HepG2 (cell line): ENCODE results near the gene NEURL4. TPM values are rescaled to one million over a fixed set of nuclear protein-coding genes. Genes with fewer than 3 reads are reported as not detected.
A peak's percentile ranks its signal among the peaks of the same experiment; 100 is the strongest.

Experiments used
- ATAC-seq: fragments of 200-7000 bp; cut with Tn5 transposase; 3 replicates; pipeline ENCODE4 v1.9.1; 2020; ENCODE audit warnings: mild to moderate bottlenecking, moderate library complexity
- BruUV-seq: library from RNA; stranded (reverse); fragments of 400-500 nt; replicated peaks from 2 replicates; lab custom pipeline; 2021; lab: Mats Ljungman, UMichigan
- CTCF ChIA-PET: fragments of 300-600 bp; formaldehyde crosslinking; extraction: SDS; loops from one replicate; lab custom pipeline; 2021; ENCODE audit warnings: low total read pairs, inconsistent platforms, low intra/inter-chr PET ratio; lab: Yijun Ruan, JAX
- POLR2A ChIA-PET: fragments of 350-600 bp; sonication (Branson Sonifier 250); formaldehyde crosslinking; loops from one replicate; lab custom pipeline; 2020; ENCODE audit warnings: antibody characterized with exemption, inconsistent platforms; lab: Yijun Ruan, JAX
- DNase-seq: peaks from one replicate; pipeline ENCODE4 v3.0.0-alpha.2; 2015; ENCODE audit warnings: low spot score
- FAIRE-seq: peaks from 3 replicates; lab custom pipeline; 2011; peaks lifted over from hg19 to GRCh38; lab: Jason Lieb, UNC
- H2AFZ ChIP-seq: one replicate; pipeline ENCODE4 v1.6.1; 2011; ENCODE audit warnings: low read length, inconsistent platforms
- H3K27ac ChIP-seq: fragments of 300-600 bp; 3 replicates; pipeline ENCODE4 v1.8.0; 2011; ENCODE audit warnings: mixed run types, mild to moderate bottlenecking, mixed read lengths, low read length, inconsistent platforms; ENCODE audit not compliant: insufficient read depth; ENCODE audit errors: extremely low read length
- H3K27me3 ChIP-seq, 2 experiments: fragments of 200-600 bp in 1 of 2; 2 replicates in 1 of 2; 3 replicates in 1 of 2; pipeline versions ENCODE4 v1.6.0 to v1.8.0; 2011; ENCODE audit warnings: low read length in 2 of 2, mild to moderate bottlenecking in 2 of 2, moderate library complexity in 2 of 2, inconsistent platforms in 1 of 2; ENCODE audit not compliant: insufficient read depth in 2 of 2, control insufficient read depth in 1 of 2
- H3K36me3 ChIP-seq, 2 experiments: fragments of 200-600 bp in 1 of 2; replicated peaks in 1 of 2; 2 replicates in 1 of 2; 3 replicates in 1 of 2; pipeline versions ENCODE4 v1.5.1 to v1.8.0; 2011; ENCODE audit warnings: low read length in 2 of 2, inconsistent platforms in 1 of 2; ENCODE audit not compliant: insufficient read depth in 2 of 2, control insufficient read depth in 1 of 2
- H3K4me1 ChIP-seq: 2 replicates; pipeline ENCODE4 v1.5.1; 2012; ENCODE audit warnings: low read length, inconsistent platforms; ENCODE audit not compliant: insufficient read depth
- H3K4me2 ChIP-seq: 2 replicates; pipeline ENCODE4 v1.6.0; 2011; ENCODE audit warnings: low read depth, low read length, inconsistent platforms
- H3K4me3 ChIP-seq, 3 experiments: fragments of 200-600 bp in 1 of 3; sonication (generic), shearing (Covaris generic) in 1 of 3; replicated peaks in 1 of 3; 2 replicates each; pipeline ENCODE4 v1.5.1; 2011 to 2016; ENCODE audit warnings: low read length in 3 of 3, inconsistent platforms in 2 of 3, low read depth in 2 of 3, mild to moderate bottlenecking in 2 of 3, control low read depth in 1 of 3, mixed read lengths in 1 of 3; ENCODE audit not compliant: insufficient read depth in 1 of 3
- H3K79me2 ChIP-seq: one replicate; pipeline ENCODE4 v1.6.1; 2011; ENCODE audit warnings: low read length, inconsistent platforms; ENCODE audit not compliant: insufficient read depth
- H3K9ac ChIP-seq: 2 replicates; pipeline ENCODE4 v1.6.0; 2011; ENCODE audit warnings: mild to moderate bottlenecking, low read depth, low read length, inconsistent platforms; ENCODE audit not compliant: insufficient read depth
- H3K9me3 ChIP-seq: 2 replicates; pipeline ENCODE4 v1.5.1; 2012; ENCODE audit warnings: mild to moderate bottlenecking, low read length
- H4K20me1 ChIP-seq: 2 replicates; pipeline ENCODE4 v1.6.0; 2011; ENCODE audit warnings: inconsistent platforms, mild to moderate bottlenecking, low read length, moderate library complexity; ENCODE audit not compliant: insufficient read depth
- HNF1B ChIP-seq: sonication (generic); formaldehyde crosslinking; IDR thresholded peaks from 2 replicates; pipeline ENCODE4 v1.5.1; 2020; ENCODE audit warnings: mild to moderate bottlenecking, moderate library complexity, missing genetic modification reagents
- NFE2 ChIP-seq: sonication (generic); formaldehyde crosslinking; IDR thresholded peaks from 2 replicates; pipeline ENCODE4 v1.4.0; 2020; ENCODE audit warnings: missing genetic modification reagents
- POLR2AphosphoS5 ChIP-seq: IDR thresholded peaks from 2 replicates; pipeline ENCODE4 v1.6.1; 2012; ENCODE audit warnings: low read depth, low read length
- RBM22 ChIP-seq: fragments of 200-400 bp; formaldehyde crosslinking; optimal IDR thresholded peaks from 2 replicates; pipeline ENCODE3; 2017; ENCODE audit warnings: mild to moderate bottlenecking, low read length, moderate library complexity
- SRY ChIP-seq: sonication (generic); formaldehyde crosslinking; IDR thresholded peaks from 2 replicates; pipeline ENCODE4 v1.8.0; 2022; ENCODE audit warnings: mild to moderate bottlenecking, missing genetic modification reagents
- XBP1 ChIP-seq: sonication (generic); formaldehyde crosslinking; IDR thresholded peaks from 2 replicates; pipeline ENCODE4 v1.5.0; 2020; ENCODE audit warnings: missing genetic modification reagents
- XRCC5 ChIP-seq: fragments of 200-400 bp; formaldehyde crosslinking; optimal IDR thresholded peaks from 2 replicates; pipeline ENCODE3; 2017; ENCODE audit warnings: mild to moderate bottlenecking, low read length
- ZNF17 ChIP-seq: sonication (generic); formaldehyde crosslinking; IDR thresholded peaks from 2 replicates; pipeline ENCODE4 v1.5.0; 2020; ENCODE audit warnings: mild to moderate bottlenecking, missing genetic modification reagents
- ZNF333 ChIP-seq: sonication (generic); formaldehyde crosslinking; IDR thresholded peaks from 2 replicates; pipeline ENCODE4 v1.4.0; 2020; ENCODE audit warnings: mild to moderate bottlenecking, missing genetic modification reagents, borderline replicate concordance
- ZNF337 ChIP-seq: sonication (generic); formaldehyde crosslinking; IDR thresholded peaks from 2 replicates; pipeline ENCODE4 v1.5.1; 2020; ENCODE audit warnings: missing genetic modification reagents, low read depth, mild to moderate bottlenecking, borderline replicate concordance
- ZNF609 ChIP-seq: sonication (generic); formaldehyde crosslinking; IDR thresholded peaks from 2 replicates; pipeline ENCODE4 v1.4.0; 2020; ENCODE audit warnings: mild to moderate bottlenecking, missing genetic modification reagents, borderline replicate concordance
- ZNF7 ChIP-seq: IDR thresholded peaks from 2 replicates; pipeline ENCODE4 v1.6.1; 2016; ENCODE audit warnings: missing biosample characterization, missing genetic modification reagents
- WGBS: methylation state at CpG from one replicate; pipeline ENCODE4 v1.1.6; 2017; ENCODE audit warnings: low lambda C conversion rate; 5-methylcytosine and 5-hydroxymethylcytosine counted together
- in situ Hi-C: cut with HindIII; loops from 2 replicates; pipeline ENCODE4 v1.10.0; 2017; ENCODE audit warnings: low pct_unique_long_range_greater_than_20kb; ENCODE audit not compliant: extremely low pct_ligation_motif_present
- intact Hi-C: fragments of 100-400 bp; cut with micrococcal nuclease; formaldehyde crosslinking; loops from one replicate; pipeline ENCODE4 v1.10.0; 2022; ENCODE audit not compliant: unreplicated experiment
- polyA plus RNA-seq, 8 experiments: library from polyadenylated mRNA; depleted of rRNA in 3 of 8; stranded (reverse) in 7 of 8; unstranded in 1 of 8; fragments of >200 nt; fragmentation: Illumina TruSeq in 4 of 8; extraction: Trizol in 4 of 8; gene quantifications; 2 replicates each; pipeline versions ENCODE4 v1.2.1 to v1.2.3, GENCODE V29; 2011 to 2016; ENCODE audit warnings: low read depth in 4 of 8, missing spikeins in 1 of 8, mixed read lengths in 1 of 8; ENCODE audit not compliant: insufficient read depth in 1 of 8
- total RNA-seq, 5 experiments: library from RNA; depleted of rRNA; stranded (reverse); fragments of >200 nt; fragmentation: Illumina TruSeq; extraction: Trizol; gene quantifications; 2 replicates each; pipeline ENCODE4 v1.2.3, GENCODE V29; 2016; ENCODE audit warnings: low read depth in 1 of 5

Gene NEURL4
- total and polyA plus RNA-seq, 2 of the 13 experiments (the other 11 are each of a cell fraction or from before 2014, with no cell fraction given), result 14.8 to 15.7 TPM

GRCh38 chr17:7311110-7311705 lies 17.9 kb downstream of the NEURL4 start (continued):
- TF ChIP-seq ZNF609 (CRISPR knock-in tag) (no peak), NFE2 (CRISPR knock-in tag) (no peak), ZNF337 (no peak), XRCC5 (no peak)

GRCh38 chr17:7309628-7310027 lies 19.5 kb downstream of the NEURL4 start:
- DNase-seq, result no peak

More at GRCh38 chr17:7309628-7310027, 19.5 kb downstream of the NEURL4 start:
- Histone ChIP-seq H3K27me3 (no peaks in the 10 kb centered on the region), H3K4me2 (peak overlapping the region; percentile 90), H3K79me2 (peaks cover 49% of the 10 kb centered on the region), H3K9me3 (no peaks in the 10 kb centered on the region), H2AFZ (no peak overlapping the region), H4K20me1 (peaks cover 53% of the 10 kb centered on the region), H3K4me1 (peaks cover 60% of the 10 kb centered on the region), H3K4me3 (peak overlapping the region; percentile 3 to 84 (median 77); a peak in 3 of 6 replicates), H3K9ac (peak overlapping the region; percentile 94; the same call in 1 of the 2 replicates), H3K36me3 (peaks cover 21 to 43% of the 10 kb centered on the region in 2 experiments), H3K27ac (no peak overlapping the region)
- no peak for ATAC-seq
- ChIA-PET POLR2A (interaction anchor here (1.5 to 3.0 kb wide), 3 partner anchors 20 to 136 kb away, joined by 3 to 17 read pairs (median 5); partner anchors contain the start of genes CHRNB1, NEURL4 and SLC2A4), CTCF (no interaction called here)
- intact Hi-C loops, result no loop called here
- WGBS, result 84% methylated on average over 12 of the region's 12 CpGs
- in situ Hi-C loops, result no loop called here
- no peak for TF ChIP-seq SRY (CRISPR knock-in tag)
- TF ChIP-seq ZNF7 (CRISPR knock-in tag), result no peak
- 0 out of 2 replicates have a peak, but pooled peaks have one; percentile 15 for TF ChIP-seq HNF1B
- TF ChIP-seq POLR2AphosphoS5, result 0 out of 2 replicates have a peak, but pooled peaks have one; percentile 19
- no peak for TF ChIP-seq XBP1 (CRISPR knock-in tag)
- no peak for TF ChIP-seq ZNF17 (CRISPR knock-in tag)
- no peak for TF ChIP-seq ZNF333
- TF ChIP-seq RBM22, result peak; percentile 44
- no peak for FAIRE-seq
- BruUV-seq, result no TSS peak
